ENCODE results near the gene MRPL43.

Gene MRPL43

DNA sequence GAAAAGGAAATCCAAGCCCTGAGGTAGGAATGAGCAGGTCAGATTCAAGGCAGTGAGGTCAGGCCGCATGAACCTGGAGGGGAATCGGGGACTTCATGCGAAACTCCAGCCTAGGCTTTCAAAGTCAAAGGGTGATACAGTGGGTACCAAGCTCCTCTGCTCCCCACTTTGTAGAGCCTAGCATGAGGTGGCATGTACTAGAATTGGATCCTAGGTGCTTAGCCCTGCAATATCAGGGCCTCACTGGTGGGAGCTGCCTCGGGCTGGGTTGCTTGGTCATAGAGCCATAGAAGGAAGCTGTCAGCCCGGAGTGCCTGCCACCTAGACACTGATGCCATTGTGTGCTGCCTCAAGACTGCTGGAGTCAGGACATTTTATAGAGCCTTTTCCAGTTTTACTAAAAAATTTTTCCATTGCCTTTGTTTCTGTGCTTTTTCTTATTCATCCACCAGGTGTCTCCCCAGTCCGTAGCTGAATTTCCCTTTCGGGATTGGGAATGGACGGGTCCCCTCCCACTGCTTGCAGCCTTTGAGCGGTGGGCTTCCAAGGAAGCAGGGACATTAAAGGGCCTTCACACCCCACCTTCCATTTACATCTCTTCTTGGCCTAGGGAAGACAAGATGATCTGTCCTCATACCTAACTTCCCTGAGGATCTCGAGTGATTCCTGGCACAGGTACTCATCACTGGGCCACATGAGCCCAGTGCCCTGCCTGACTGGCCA is 6.8 kb upstream of the MRPL43 start:
- H3K36me3 ChIP-seq: peaks cover 43% of the 10 kb centered on the region
- no peak overlapping the region for H3K4me3 ChIP-seq (ENCODE audit: low read depth, low read length)
- DNase-seq: no peak
- H3K27ac ChIP-seq: peak overlapping the region; percentile 98
- TF ChIP-seq, protein P1, sequence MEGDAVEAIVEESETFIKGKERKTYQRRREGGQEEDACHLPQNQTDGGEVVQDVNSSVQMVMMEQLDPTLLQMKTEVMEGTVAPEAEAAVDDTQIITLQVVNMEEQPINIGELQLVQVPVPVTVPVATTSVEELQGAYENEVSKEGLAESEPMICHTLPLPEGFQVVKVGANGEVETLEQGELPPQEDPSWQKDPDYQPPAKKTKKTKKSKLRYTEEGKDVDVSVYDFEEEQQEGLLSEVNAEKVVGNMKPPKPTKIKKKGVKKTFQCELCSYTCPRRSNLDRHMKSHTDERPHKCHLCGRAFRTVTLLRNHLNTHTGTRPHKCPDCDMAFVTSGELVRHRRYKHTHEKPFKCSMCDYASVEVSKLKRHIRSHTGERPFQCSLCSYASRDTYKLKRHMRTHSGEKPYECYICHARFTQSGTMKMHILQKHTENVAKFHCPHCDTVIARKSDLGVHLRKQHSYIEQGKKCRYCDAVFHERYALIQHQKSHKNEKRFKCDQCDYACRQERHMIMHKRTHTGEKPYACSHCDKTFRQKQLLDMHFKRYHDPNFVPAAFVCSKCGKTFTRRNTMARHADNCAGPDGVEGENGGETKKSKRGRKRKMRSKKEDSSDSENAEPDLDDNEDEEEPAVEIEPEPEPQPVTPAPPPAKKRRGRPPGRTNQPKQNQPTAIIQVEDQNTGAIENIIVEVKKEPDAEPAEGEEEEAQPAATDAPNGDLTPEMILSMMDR (IDR thresholded peaks at IDR 0.05; ENCODE audit: low read depth, low read length): peak; percentile 53; the same call in 1 of the 2 replicates
- H3K27me3 ChIP-seq (ENCODE audit: insufficient read depth, low read depth, severe bottlenecking): no peaks in the 10 kb centered on the region
- H3K9me3 ChIP-seq (ENCODE audit: severe bottlenecking): no peaks in the 10 kb centered on the region

DNA sequence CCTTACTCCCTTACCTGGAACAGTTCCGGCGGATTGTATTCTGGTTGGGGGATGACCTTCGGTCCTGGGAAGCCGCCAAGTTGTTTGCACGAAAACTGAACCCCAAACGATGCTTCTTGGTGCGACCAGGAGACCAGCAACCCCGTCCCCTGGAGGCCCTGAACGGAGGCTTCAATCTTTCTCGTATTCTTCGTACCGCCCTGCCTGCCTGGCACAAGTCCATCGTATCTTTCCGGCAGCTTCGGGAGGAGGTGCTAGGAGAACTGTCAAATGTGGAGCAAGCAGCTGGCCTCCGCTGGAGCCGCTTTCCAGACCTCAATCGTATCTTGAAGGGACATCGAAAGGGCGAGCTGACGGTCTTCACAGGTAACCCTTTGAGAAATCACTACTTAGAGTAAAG is 1.8 kb upstream of the MRPL43 start:
- Histone ChIP-seq H3K36me3 (peaks cover 63% of the 10 kb centered on the region), H3K9me3 (ENCODE audit: severe bottlenecking) (no peaks in the 10 kb centered on the region), H3K4me3 (ENCODE audit: low read depth, low read length) (no peak overlapping the region), H3K27me3 (ENCODE audit: insufficient read depth, low read depth, severe bottlenecking) (no peaks in the 10 kb centered on the region), H3K27ac (no peak overlapping the region)
- no peak for DNase-seq
- TF ChIP-seq, protein P1 (IDR thresholded peaks at IDR 0.05; ENCODE audit: low read depth, low read length): no peak

DNA sequence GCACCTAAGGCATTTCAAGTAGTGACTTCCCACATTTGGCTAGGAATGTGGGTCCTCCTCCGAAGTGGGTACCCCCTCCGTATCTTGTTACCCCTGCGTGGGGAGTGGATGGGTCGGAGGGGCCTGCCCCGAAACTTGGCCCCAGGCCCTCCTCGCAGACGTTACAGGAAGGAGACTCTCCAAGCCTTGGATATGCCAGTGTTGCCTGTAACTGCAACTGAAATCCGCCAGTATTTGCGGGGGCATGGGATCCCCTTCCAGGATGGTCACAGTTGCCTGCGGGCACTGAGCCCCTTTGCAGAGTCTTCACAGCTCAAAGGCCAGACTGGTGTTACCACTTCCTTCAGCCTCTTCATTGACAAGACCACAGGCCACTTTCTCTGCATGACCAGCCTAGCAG is 869 bp upstream of the MRPL43 start:
- Histone ChIP-seq H3K27me3 (ENCODE audit: insufficient read depth, low read depth, severe bottlenecking) (no peaks in the 10 kb centered on the region), H3K4me3 (ENCODE audit: low read depth, low read length) (peak overlapping the region; percentile 96), H3K9me3 (ENCODE audit: severe bottlenecking) (no peaks in the 10 kb centered on the region), H3K27ac (no peak overlapping the region), H3K36me3 (peaks cover 54% of the 10 kb centered on the region)
- no peak for DNase-seq
- TF ChIP-seq, protein P1 (IDR thresholded peaks at IDR 0.05; ENCODE audit: low read depth, low read length): no peak

DNA sequence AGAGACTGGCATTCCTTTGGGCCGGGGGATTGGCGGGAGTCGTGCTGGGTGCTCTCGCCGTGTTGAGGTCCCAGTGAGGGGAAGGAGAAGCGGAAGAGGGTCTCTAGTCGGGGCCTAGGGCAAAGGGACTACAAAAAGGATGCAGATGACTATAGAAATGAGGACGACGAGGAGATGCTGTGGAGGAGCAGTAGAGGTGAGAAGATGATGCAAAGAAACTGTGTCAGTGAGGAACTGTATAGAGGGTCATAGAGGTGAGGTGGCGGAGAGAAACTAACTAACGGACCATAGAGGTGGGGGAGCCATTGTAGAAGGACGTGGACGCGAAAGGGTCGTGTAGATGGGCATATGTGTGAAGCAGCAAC is 370 bp upstream of the MRPL43 start:
- peak overlapping the region; percentile 96 for H3K4me3 ChIP-seq (ENCODE audit: low read depth, low read length)
- TF ChIP-seq, protein P1 (IDR thresholded peaks at IDR 0.05; ENCODE audit: low read depth, low read length): no peak
- no peaks in the 10 kb centered on the region for H3K27me3 ChIP-seq (ENCODE audit: insufficient read depth, low read depth, severe bottlenecking)
- no peak for DNase-seq
- no peaks in the 10 kb centered on the region for H3K9me3 ChIP-seq (ENCODE audit: severe bottlenecking)
- peak overlapping the region; percentile 86 for H3K27ac ChIP-seq
- peaks cover 52% of the 10 kb centered on the region for H3K36me3 ChIP-seq

DNA sequence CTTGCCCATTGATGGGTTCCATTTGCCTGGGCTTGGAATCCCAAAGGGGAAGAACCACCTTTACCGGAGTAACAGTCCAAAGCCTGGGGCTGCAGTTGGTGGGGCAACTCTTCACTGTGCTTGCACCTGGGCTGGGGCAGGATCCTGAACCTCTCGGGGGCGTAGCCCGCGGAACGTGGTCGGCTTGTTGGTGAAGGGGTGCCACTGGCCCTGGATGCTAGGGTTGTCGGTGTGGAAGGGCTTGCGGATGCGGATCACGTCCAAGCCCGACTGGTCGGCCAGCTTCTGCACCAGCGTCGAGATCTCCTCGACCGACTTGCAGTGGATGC is 710 bp downstream of the MRPL43 start:
- TF ChIP-seq, protein P1 (IDR thresholded peaks at IDR 0.05; ENCODE audit: low read depth, low read length): no peak
- Histone ChIP-seq H3K9me3 (ENCODE audit: severe bottlenecking) (no peaks in the 10 kb centered on the region), H3K4me3 (ENCODE audit: low read depth, low read length) (peak overlapping the region; percentile 96), H3K27ac (peak overlapping the region; percentile 86), H3K27me3 (ENCODE audit: insufficient read depth, low read depth, severe bottlenecking) (no peaks in the 10 kb centered on the region), H3K36me3 (peaks cover 57% of the 10 kb centered on the region)
- DNase-seq: no peak

DNA sequence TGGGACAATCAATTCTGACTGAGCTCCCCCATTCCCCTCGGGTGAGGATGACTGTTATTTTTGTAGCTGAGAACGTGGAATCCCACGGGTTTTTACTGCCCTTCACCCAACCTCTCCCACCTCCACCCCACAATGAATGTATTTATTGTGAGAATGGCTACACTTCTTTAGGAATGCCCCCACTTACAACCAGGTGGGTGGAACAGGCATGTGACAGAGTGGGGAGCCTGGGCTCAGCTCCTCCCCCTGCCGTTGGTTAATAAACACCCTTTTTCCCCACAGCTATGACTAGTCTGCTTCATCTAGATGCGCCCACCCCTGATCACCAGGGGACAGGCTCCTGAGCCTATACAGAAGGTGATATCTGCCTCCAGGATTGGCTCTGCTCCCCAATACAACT is 2.0 kb downstream of the MRPL43 start:
- Histone ChIP-seq H3K27me3 (ENCODE audit: insufficient read depth, low read depth, severe bottlenecking) (no peaks in the 10 kb centered on the region), H3K36me3 (peaks cover 57% of the 10 kb centered on the region), H3K27ac (no peak overlapping the region), H3K9me3 (ENCODE audit: severe bottlenecking) (no peaks in the 10 kb centered on the region), H3K4me3 (ENCODE audit: low read depth, low read length) (no peak overlapping the region)
- TF ChIP-seq, protein P1 (IDR thresholded peaks at IDR 0.05; ENCODE audit: low read depth, low read length): no peak
- no peak for DNase-seq
